Large intestine (tissue), 3 donors: ENCODE results near the gene AARS2. TPM values are rescaled to one million over a fixed set of nuclear protein-coding genes. Genes with fewer than 3 reads are reported as not detected.
A peak's percentile ranks its signal among the peaks of the same experiment; 100 is the strongest.

Source experiments
- DNase-seq, 2 donors: peaks; one replicate each; pipeline versions ENCODE4 v3.0.0 to v3.0.0-alpha.2; 2013
- H3K27ac ChIP-seq: one replicate; pipeline ENCODE4 v1.5.1; 2013; ENCODE audit warnings: low read length
- H3K27me3 ChIP-seq: 2 replicates; pipeline ENCODE4 v1.6.1; 2013; ENCODE audit warnings: low read length; ENCODE audit not compliant: control insufficient read depth, insufficient read depth
- H3K36me3 ChIP-seq: 2 replicates; pipeline ENCODE4 v1.6.1; 2013; ENCODE audit warnings: low read length; ENCODE audit not compliant: control insufficient read depth, insufficient read depth
- H3K4me1 ChIP-seq: one replicate; pipeline ENCODE4 v1.6.1; 2013; ENCODE audit warnings: low read length; ENCODE audit not compliant: control insufficient read depth, insufficient read depth
- H3K4me3 ChIP-seq: one replicate; pipeline ENCODE4 v1.5.1; 2013; ENCODE audit warnings: low read length
- H3K9me3 ChIP-seq: one replicate; pipeline ENCODE4 v1.6.1; 2013; ENCODE audit warnings: mild to moderate bottlenecking, low read depth, low read length, moderate library complexity; ENCODE audit not compliant: control insufficient read depth
- WGBS: methylation state at CpG from one replicate; pipeline ENCODE4 v1.1.5; 2013; ENCODE audit warnings: low lambda C conversion rate; ENCODE audit not compliant: insufficient coverage; 5-methylcytosine and 5-hydroxymethylcytosine counted together
- polyA plus RNA-seq: library from polyadenylated mRNA; unstranded; fragments of 120-200 nt; gene quantifications from one replicate; pipeline ENCODE4 v1.2.1, GENCODE V29; 2013

AARS2 gene
- polyA plus RNA-seq, 1 donor: 14.3 TPM

- no CpG with 5 or more reads among the region's 1 CpG for WGBS
- no peak for DNase-seq
- Histone ChIP-seq H3K36me3 (no peaks in the 10 kb centered on the region), H3K4me3 (no peak overlapping the region), H3K27ac (no peak overlapping the region), H3K4me1 (peaks cover 6% of the 10 kb centered on the region), H3K9me3 (peaks cover 4% of the 10 kb centered on the region), H3K27me3 (peaks cover 57% of the 10 kb centered on the region)
These were observed 43.8 kb downstream of the AARS2 start for GRCh38 chr6:44269178-44269920.

DNA sequence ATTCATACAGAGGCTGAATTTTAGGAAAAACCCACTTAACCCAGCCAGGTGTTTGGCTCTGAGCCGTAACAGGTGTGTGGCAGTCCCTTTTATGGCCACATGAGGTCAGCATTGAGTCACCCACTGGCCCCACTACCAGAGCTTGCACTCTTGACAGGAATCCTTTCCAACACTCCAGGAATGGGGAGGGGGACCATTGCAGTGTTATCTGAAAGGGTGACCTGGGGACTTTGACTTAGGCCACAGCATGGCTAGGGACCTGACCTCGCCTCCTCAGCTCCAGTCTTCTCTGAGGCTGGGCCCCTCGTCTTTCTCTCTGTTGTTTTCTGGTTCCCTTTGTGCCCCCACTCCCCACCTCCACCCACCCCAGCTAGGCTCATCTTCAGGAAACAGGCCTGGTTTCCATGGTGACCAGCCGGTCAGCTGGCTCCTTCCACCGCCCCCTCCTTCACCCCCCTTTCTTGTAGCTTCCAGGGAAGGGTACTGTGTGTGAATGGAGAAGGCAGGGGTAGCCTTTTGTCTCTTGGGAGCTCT is 45.0 kb downstream of the AARS2 start:
- peaks cover 17% of the 10 kb centered on the region for H3K4me1 ChIP-seq
- H3K27me3 ChIP-seq: peaks cover 45% of the 10 kb centered on the region
- no peaks in the 10 kb centered on the region for H3K36me3 ChIP-seq
- WGBS: no CpG with 5 or more reads among the region's 5 CpGs
- H3K27ac ChIP-seq: no peak overlapping the region
- H3K9me3 ChIP-seq: peaks cover 4% of the 10 kb centered on the region
- no peak overlapping the region for H3K4me3 ChIP-seq
- DNase-seq: peak; percentile 46 to 66

GRCh38 chr6:44267252-44267651 is 45.9 kb downstream of the AARS2 start:
- H3K36me3 ChIP-seq: peaks cover 3% of the 10 kb centered on the region
- DNase-seq: no peak
- no CpG with 5 or more reads among the region's 10 CpGs for WGBS

DNA sequence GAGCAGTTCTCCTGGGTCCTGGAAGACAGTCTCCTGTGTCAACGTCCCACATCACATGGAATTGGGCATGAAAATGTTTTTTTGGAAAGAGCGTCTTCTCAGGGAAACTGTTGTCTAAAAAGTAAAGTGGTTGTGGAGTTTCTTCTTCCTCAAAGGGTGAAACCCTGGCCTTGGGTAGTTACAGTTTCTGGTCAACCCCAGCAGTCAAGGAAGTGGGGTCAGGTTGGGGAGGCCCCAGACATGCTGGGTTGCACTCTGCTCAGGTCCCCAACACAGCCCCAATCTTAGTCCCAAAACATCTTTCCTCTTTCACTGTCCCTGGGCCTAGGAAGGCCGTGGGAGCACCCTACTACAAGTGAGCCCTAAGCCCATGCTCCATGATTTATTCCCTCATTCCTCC is 46.8 kb downstream of the AARS2 start:
- WGBS: no CpG with 5 or more reads among the region's 3 CpGs
- Histone ChIP-seq H3K4me3 (no peak overlapping the region), H3K4me1 (peaks cover 30% of the 10 kb centered on the region), H3K9me3 (peaks cover 4% of the 10 kb centered on the region), H3K36me3 (peaks cover 11% of the 10 kb centered on the region), H3K27me3 (peaks cover 27% of the 10 kb centered on the region), H3K27ac (no peak overlapping the region)
- no peak for DNase-seq

More at GRCh38 chr6:44267252-44267651, 45.9 kb downstream of the AARS2 start:
- Histone ChIP-seq H3K4me1 (peaks cover 27% of the 10 kb centered on the region), H3K9me3 (peaks cover 4% of the 10 kb centered on the region), H3K27ac (no peak overlapping the region), H3K27me3 (peaks cover 36% of the 10 kb centered on the region), H3K4me3 (no peak overlapping the region)

GRCh38 chr6:44265722-44266233 is 47.4 kb downstream of the AARS2 start:
- 3% methylated on average over 3 of the region's 17 CpGs for WGBS
- DNase-seq: no peak
- Histone ChIP-seq H3K4me3 (no peak overlapping the region), H3K4me1 (peaks cover 30% of the 10 kb centered on the region), H3K27ac (no peak overlapping the region), H3K9me3 (peaks cover 4% of the 10 kb centered on the region), H3K27me3 (peaks cover 22% of the 10 kb centered on the region), H3K36me3 (peaks cover 14% of the 10 kb centered on the region)

GRCh38 chr6:44265007-44265721 is 48.0 kb downstream of the AARS2 start, which contains the start of gene NFKBIE:
Gene NFKBIE, minus strand, starts transcription at chr6:44265551. Its CDS starts 205 bp downstream, at chr6:44265346.
- Histone ChIP-seq H3K27me3 (peaks cover 22% of the 10 kb centered on the region), H3K36me3 (peaks cover 18% of the 10 kb centered on the region), H3K4me3 (peak within 1 kb of the TSS; percentile 90), H3K27ac (peak within 1 kb of the TSS; percentile 73), H3K9me3 (peaks cover 4% of the 10 kb centered on the region), H3K4me1 (peaks cover 30% of the 10 kb centered on the region)
- 0% methylated on average over 1 of the region's 72 CpGs for WGBS
- peak; percentile 90 to 92 for DNase-seq

- H3K27ac ChIP-seq: peak overlapping the region; percentile 73
- peaks cover 24% of the 10 kb centered on the region for H3K36me3 ChIP-seq
- peaks cover 4% of the 10 kb centered on the region for H3K9me3 ChIP-seq
- H3K27me3 ChIP-seq: peaks cover 14% of the 10 kb centered on the region
- peaks cover 30% of the 10 kb centered on the region for H3K4me1 ChIP-seq
- no peak for DNase-seq
- no CpG with 5 or more reads among the region's 13 CpGs for WGBS
- peak overlapping the region; percentile 90 for H3K4me3 ChIP-seq
These were observed 48.8 kb downstream of the AARS2 start for GRCh38 chr6:44264154-44265006.

- peak; percentile 57 to 73 for DNase-seq
These were observed 49.6 kb downstream of the AARS2 start for GRCh38 chr6:44263354-44264100.

DNA sequence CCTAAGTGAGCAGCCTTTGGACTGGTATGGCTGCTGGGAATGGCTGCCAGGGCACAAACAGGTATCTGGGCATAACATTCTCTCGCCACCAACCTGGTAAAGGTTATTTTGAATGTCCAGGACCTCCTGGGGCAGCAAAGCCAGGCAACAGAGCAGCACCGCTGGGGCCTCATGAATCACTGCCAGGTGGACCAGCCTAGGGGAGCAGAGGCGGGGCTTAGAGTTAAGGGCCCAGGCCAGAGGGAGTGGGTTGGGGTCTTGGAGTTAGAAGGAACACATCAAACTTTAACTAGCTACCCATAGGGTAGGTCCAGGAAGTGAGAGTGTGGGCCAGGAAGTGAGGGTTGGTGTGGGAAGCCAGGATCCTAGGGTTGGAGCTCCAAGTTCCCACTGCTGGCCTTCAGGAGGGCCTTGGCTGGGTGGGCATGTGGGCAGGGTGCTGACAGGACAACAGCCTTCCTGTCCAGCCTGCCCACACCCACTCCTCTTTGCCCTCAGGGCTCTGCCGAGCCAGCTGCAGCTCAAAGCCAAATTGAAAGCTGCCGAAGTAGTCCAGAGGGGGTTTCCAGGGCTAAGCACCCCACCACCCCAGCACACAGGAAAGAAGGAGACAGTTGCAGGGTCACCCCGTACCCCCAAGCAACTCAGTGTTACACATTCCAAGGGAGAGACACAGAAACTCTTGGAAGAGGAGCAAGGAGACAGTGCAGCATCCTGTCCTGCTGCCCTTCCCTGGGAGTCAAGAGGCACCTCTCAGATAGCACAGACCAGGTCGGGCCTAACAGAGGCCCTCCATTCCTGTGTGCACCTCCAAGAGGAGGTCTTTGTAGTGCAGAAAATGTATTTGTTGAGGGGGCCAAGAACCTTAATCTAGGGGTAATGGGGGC is 50.4 kb downstream of the AARS2 start:
- Histone ChIP-seq H3K4me3 (peak overlapping the region; percentile 90), H3K27ac (no peak overlapping the region)

More at GRCh38 chr6:44263354-44264100, 49.6 kb downstream of the AARS2 start:
- Histone ChIP-seq H3K27me3 (peaks cover 5% of the 10 kb centered on the region), H3K9me3 (peaks cover 4% of the 10 kb centered on the region), H3K4me1 (peaks cover 30% of the 10 kb centered on the region), H3K4me3 (peak overlapping the region; percentile 90), H3K27ac (no peak overlapping the region), H3K36me3 (peaks cover 32% of the 10 kb centered on the region)
- WGBS: no CpG with 5 or more reads among the region's 9 CpGs

More for the DNA sequence above, 50.4 kb downstream of the AARS2 start:
- WGBS: no CpG with 5 or more reads among the region's 7 CpGs
- no peak for DNase-seq
- peaks cover 4% of the 10 kb centered on the region for H3K9me3 ChIP-seq
- peaks cover 33% of the 10 kb centered on the region for H3K4me1 ChIP-seq
- peaks cover 32% of the 10 kb centered on the region for H3K36me3 ChIP-seq
- no peaks in the 10 kb centered on the region for H3K27me3 ChIP-seq
